ENCODE data around the gene DST.

DST gene

DNA sequence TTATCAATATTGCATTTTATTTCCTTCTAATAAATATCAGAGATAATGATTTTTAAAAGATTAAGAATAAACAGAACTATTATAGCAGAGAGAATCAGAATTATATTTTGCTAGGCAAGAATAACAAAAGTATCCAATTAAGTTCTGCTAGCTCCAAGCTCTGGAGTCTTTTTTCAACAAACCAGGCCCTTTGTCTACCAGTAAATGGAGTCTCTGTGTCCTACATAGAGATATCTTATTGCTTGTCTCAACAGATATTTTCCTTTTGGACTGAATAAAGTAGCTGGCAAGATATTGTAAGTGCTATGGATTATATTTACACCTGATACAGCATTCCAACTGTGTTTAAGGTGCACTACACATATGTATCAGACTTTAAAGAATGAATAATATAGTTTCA lies 107.1 kb downstream of the DST start:
- no peak for DNase-seq (ENCODE audit: low spot score)

DNA sequence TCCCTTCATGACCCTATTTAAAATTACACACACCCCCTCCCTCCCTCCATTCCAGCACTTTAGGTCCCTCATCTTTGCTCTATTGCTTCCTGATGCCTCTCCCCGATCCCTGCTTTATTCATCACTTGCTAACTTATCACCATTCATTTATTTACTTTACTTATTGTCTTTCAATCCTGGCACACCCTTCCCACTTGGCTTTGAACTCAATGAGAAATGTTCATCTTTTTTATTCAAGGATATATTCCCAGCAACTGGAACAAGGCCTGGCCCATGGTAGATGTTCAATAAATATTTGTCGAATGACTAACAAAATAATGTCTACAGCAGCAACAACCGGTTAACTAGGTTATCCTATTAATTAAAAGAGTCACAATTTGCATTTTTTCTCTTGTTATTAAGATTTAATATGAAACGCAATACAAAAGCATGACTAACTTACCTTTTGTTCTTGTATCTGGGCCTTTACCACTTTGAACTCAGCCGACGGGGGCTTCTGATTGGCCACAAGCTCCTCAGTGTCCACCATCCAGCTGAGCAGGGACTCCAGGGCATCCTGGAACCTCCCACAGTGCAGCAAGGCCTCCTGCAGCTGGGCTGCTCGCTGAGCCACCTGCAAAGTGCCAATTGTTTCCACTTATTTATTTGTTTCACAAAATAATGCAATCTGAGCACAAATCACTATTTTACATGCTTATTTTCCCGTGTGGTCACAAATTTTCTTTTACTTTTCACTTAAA lies 107.8 kb downstream of the DST start:
- no peak for DNase-seq (ENCODE audit: low spot score)

DNA sequence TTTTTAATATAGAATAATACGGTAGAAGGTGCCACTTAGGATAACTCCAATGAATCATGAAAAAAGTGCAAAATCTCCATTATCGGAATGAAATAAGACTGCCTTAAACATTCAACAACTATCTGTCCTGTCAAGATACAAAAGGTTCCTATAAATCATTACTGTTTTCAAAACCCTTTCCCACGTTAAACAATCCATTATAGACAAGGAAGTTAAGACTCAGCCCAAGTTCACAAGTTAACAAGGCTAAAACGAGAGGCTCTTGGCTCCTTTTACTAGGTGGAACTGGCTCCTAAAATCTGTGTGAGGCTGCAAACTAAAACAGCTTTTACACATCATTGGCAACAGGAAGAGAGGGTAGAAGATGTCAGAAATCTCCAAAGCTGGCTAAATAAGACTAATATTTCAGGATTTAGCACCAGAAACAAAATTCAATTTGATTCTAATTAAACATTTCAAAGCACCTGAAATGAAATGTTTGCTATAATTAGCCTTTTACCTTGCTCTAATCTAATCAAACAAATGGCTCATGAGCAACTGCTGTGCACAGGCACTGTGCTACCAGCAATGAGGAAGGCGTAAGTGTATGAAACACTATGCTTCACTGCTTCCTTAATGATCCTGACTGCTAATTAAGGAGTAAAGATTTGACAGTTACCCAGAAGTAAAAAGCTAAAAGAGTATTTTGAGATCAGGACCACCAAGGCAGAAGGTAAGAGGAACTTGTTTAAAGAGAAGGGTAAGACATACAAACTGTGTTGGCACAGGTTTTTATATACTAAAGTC lies 109.7 kb downstream of the DST start:
- DNase-seq (ENCODE audit: low spot score) = no peak

DNA sequence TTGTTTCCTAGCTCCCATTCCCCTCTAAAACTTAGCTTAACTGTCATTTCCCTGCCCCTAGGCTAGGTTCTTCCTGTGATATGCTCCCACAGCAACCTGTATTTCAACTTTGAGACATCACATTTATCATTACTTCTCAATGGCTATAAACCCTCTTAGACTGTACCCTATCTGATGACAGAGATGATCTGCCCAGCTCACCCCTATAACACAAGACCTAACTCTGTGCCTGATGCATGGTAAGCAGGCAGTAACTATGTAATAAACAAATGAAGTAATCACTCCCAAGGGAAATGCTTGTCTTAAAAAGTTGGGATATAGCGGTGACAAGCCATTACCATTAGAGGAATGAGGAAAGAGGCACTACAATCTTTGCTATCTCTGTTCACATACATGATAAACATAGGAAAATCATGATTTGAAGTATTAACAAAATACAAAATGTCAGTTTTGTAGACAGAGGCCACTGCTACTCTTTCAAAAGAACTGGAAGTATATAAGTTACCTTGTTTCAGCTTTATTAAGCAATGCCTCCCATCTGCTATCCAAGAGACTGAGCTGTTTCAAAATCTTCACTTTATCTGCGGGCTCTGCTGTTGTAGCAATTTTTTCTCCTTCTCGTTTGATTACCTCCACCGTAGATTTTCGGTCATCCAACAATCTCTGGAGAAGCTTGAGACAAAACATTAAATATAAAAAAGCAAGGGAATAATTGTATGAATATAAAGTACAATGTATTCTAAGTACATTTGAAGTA lies 110.7 kb downstream of the DST start:
- DNase-seq (ENCODE audit: low spot score) = no peak

DNA sequence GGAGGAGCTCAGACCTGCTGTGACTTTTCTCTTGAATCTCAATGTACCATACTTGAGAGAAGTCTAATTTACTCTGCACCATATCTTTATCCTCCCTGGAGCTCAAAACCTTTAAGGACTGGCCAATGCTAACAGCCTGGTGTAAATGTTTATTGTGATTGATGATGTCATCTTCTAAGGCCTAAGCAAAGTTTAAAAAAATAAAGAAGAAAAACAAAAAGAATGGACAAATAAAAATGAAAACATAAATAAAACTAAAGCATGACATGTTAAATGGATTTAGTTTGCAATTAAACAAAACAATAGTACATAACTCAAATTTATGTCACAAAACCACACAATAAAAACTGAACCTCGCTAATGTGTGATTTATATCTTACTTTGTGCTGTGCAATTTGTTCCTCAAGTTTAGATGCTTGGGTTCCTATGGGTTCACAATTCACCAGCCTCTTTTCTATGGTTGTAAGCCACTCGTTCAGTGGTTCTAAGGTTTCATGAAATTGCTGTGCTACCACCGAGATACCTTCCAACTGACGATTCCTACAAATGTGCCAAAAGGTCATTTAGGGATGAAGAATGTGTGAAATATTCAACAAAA lies 113.0 kb downstream of the DST start:
- no peak for DNase-seq (ENCODE audit: low spot score)

DNA sequence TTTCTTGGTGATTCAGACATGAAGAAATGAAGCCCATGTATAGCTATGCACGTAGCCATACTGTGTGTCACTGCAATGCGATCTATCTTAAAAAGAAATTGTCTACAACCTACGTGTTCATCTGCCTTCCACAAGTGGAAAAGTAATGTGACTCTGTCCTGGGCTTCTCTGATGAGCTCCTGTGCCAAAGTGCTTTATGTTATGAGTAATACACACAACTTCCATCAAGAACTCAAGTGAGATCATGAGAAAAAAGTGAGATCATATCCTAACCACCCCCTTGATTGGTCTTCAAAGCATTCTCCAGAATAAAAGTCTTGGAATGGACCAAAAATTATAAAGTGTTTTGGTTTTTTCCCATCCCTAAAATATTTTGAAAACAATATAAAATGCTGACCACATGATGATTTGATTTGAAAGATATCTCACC lies 114.3 kb downstream of the DST start:
- DNase-seq (ENCODE audit: low spot score) = no peak

DNA sequence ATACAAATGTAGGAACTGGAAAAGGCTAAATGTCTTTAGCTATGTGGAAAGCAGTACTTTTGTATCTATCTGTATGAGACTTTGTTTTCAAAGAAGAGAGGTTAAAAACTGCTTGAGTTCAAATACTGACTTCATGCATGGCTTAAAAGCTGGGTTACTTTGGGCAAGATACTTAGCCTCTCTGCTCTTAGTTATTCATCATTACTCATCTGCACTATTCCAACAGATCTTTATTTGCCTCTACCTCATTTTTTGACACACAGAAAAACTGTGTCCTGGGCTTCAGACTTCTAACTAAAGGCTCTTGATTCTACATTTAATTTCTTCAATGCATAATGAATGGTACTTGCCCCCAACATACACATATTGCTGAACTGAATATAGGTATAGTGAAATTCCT lies 114.8 kb downstream of the DST start:
- no peak for DNase-seq (ENCODE audit: low spot score)

DNA sequence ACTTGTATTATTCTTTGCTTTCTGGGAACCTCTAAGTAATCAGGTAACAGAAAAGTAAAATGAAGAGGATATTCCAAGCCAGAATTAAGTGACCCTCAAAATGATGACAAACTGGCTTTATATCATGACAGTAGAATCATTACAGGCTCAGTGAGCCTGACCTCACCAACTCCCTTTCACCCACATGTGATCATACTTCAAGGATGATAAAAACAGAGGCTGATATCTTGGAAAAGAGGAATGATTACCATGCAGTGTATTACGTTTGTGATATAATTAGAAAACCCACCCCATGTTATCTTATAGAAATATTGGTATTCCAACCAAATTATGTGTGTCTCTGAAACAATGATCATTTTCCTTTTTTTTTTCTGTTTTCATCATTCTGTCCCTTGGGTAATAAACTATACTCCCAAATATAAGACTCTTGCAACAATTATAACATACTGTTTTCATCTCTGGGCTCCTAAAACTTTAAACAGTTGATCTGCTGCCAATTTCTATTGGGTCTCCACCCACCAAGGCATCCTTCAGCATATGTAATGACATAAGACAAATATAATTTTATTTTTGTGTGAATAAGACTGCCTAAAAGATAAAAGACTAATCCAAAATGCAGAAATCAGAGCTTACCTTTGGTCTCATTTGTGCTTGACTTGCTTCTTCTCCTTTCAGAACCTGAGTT lies 115.7 kb downstream of the DST start:
- no peak for DNase-seq (ENCODE audit: low spot score)

DNA sequence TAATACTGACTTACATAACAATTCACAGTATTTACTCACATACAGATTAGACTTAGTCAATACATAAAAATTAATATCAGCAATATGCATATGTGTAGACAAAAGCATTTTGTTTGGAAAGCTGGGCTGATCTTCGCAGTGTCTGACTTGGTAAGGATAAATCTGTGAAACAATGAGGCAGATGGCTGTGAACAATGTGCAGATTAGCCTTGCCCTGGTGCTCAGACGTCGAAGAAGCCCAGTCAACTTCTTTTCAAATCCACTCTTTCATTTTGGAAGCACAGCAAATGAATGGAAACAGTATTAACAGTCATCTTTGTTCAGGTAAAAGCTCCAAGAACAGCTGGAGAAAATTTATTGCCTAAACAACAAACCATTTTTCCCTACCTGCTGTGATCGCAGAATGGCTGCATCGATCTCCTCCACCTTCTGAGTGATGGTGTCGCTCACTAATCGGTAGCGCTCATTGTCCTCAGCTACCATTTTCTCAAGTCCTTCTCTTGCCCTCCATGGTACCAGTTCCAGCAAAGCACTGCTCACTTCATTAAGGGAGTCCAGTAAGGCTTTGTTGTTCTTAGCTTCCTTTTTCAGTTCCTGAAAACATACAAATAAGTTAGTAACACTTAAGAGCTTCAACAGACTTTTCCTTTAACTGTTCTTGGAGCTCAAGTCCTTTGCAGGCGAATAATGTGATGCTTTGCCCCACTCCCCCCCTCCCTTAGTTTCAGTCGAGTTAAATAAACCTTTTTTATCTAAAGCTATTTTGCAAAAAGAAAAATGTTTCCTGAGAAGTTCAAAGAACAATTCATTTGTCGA lies 116.5 kb downstream of the DST start:
- no peak for DNase-seq (ENCODE audit: low spot score)

DNA sequence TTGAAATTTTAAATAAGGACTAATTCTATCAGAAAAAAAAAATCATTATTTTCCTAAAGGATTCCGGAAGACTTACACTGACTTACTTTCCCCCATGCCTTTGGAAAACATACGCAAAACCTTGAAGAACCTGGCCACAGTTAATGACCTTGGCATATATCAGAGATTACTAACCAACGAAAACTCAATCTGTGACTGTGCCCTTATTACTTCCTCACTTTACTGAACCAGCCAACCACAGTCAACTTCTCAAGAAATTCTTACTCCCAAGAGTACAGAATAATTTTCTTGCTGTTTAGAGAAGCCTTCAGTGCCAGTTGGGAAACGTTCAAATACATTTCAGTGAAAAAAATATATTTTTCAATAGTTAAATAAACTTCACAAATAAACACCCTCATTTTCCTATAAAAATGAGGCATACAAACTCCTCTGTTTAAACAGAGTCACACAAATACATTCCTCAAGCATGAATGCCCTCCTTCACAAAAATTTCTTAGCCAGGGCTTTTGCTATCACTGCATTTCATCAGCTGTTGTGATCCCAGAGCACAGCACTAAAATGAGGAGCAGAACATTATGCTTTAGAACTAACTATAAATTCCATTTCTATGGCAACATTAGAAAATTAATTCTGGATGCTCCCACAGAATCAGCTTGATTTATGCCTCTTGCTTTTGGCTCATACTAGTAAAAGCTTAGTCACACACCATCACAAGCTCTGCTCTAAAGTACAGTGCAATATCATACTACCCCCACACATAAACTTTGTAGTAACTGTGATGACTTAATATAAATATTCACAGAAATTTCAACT lies 117.6 kb downstream of the DST start:
- no peak for DNase-seq (ENCODE audit: low spot score)

DNA sequence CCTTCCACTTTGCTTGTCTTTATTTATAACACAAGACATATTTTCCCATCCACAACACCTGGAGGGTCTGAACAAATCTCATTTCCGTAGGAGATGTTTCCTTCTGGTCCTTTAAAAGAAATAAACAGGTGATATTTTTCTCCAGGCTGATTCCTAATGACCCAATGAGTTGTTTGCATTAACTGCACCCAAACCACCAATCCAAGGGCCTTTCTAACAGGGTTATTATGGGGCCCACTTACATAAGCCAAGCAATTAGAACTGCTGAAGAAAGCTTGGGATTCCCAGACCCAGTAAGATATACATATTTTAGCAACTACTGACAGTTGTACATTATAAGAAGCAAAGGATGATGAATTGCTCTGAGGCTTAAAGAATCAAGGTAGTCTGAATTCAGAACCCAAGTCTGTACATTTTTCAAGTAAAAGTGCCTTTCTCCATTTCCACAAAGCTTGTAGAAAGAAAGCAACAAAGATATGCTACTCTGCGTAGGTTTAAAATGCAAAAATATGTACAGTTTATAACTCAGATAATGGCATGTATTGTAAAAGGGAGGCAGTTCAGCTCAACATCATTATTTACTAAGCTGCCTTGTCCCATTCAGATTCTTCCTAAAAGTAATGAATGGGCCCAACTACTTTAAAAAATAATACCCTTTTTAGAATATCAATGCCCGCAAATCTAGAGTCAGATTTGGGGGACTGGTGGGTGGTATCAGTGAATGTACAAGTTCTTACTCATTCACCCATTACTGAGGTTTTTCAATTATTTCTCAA lies 120.0 kb downstream of the DST start:
- no peak for DNase-seq (ENCODE audit: low spot score)

DNA sequence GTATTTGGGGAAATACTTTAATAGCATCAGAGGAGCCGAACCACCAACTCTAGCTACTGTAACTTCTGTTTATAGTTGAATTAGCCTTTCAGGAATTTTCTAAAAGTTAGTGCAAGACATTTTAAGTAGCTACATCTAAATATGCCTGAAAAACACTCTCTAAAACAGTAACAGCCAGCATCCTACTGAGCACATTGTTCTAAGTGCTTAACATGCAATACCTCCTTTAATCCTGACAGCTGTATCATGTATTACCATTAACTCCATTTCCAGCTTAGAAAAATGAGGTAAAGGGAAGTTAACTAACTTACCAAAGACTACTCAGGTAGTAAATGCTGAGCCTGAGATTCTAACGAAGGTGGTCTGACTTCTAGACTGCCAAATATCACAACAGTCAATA lies 120.7 kb downstream of the DST start:
- no peak for DNase-seq (ENCODE audit: low spot score)

DNA sequence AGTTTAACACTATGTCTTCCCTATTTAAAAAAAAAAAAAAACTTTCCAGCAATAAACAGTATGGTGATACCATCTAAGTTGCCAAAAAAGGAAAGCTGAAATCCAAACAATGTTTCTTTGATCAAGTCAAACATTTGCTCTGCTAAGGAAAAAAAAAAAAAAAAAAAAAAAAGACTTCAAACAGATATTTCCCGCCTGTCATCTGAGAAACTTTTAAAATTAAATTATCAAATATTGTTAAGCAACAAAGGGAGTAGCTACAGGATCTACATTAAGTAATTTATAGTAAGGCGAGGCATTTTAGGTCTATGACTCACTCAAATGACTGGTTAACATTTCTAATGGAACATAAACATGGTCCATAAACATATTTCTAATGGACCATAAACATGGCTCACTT lies 121.2 kb downstream of the DST start:
- DNase-seq (ENCODE audit: low spot score) = no peak

DNA sequence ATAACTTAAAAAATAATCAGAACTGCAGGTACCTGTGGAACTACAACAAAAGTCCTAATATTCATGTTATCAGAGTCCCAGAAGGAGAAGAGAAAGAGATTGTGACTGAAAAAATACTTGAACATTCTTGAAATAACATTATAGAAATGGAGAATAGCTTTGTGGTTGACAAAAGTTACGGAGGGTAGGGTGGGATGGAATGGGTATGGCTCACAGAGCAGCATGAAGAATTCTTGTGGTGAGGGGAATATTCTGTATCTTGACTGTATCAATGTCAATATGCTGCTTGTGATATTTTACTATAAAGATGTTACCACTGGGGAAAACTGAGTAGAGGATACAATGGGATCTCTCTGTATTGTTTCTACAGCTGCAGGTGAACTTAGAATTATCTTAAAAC lies 122.5 kb downstream of the DST start:
- no peak for DNase-seq (ENCODE audit: low spot score)

DNA sequence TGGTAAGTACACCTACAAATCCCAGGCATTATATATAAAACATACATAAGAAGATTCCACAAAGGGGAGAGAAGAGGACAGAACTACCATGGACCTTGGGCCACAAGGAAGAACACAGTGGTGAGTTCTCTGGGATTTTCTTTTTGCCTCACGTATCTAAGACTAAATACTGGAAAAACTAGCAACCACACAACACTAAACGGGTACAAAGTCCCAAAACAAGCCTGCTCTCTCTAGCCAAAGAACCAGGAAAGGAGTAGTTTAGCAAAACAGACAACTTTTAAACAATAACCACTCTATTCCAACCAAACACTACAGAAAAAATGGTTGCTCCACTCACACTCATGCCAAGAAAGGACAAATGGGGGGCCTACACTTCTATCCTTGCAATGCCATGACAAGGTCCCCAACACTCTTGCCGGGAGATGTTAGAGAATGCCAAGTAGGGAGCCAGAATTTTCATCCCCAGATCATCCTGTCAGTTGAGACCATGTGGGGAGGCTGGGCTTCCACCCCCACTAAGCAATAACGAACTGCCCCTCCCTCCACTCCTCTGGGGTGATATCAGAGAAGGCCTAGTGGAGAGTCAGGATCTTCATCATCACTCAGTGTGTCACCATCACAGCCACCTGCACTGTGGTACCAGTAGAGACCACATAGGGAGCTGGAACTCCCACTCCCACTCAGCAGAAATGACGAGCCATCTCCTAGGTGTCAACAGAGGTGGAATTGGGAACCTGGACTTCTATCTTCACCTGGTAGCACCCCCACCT lies 123.5 kb downstream of the DST start:
- DNase-seq (ENCODE audit: low spot score) = no peak

DNA sequence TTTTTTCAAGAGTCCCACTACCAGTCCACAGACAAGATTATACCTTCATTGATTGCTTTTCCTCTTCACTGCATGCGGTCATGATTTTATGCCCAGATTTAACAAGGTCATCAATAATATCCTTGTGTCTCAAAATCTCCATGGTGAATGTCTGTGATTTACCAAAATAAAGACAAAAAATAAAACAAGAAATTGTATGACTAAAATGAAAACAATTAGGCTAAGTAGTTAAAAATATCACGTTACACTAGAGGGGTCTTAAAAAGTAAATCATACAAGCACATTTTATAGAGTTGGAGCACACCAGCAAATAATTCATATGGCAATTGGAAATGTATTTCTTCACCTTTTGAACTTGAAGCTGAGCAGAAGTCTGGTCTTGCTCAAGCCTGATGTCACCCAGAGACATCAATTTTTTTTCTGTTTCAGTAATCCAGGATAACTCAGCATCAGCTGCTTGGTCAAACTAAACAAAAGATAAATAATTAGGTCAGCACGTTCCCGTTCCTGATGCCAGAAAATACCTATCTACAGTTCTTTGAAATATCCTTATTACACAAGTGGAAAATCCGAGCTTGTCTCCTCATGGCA lies 125.4 kb downstream of the DST start:
- no peak for DNase-seq (ENCODE audit: low spot score)

DNA sequence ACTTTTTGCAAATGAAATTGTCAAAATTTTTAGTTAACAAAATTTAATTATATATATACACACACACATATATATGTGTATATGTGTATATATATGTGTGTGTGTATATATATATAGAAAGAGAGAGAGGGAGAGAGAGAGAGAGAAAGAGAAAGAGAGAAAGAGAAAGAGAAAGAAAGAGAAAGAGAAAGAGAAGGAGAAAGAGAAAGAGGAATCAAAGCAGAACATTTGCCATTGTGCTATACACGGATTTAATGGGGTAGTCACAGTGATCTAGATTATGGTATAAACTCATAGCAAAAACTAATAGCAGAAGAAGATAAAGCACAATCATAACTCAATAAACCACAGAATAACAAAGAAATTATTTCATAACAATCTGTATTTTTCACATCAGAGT lies 126.7 kb downstream of the DST start:
- DNase-seq (ENCODE audit: low spot score) = no peak

All from CD4-positive, alpha-beta T cell treated with Interleukin-6 at 100 ng/mL for 8 hours (primary cell).